Testis (tissue), 2 donors: ENCODE results near the gene CFAP20DC.

Experiments
- POLR2A ChIP-seq: fragments of 450-650 bp; IDR thresholded peaks from one replicate; pipeline ENCODE4 v1.6.1; 2017; ENCODE audit warnings: antibody characterized with exemption, mild to moderate bottlenecking, moderate library complexity
- TF ChIP-seq, protein P1 (sequence below), 3 experiments: fragments of 450-650 bp in 2 of 3; fragments of 200-600 bp in 1 of 3; sonication (generic) in 1 of 3; IDR thresholded peaks; one replicate each; pipeline ENCODE4 v1.5.1; 2016 to 2019; ENCODE audit warnings: antibody characterized with exemption in 3 of 3, mild to moderate bottlenecking in 2 of 3, moderate library complexity in 1 of 3

- TF ChIP-seq, protein P1, sequence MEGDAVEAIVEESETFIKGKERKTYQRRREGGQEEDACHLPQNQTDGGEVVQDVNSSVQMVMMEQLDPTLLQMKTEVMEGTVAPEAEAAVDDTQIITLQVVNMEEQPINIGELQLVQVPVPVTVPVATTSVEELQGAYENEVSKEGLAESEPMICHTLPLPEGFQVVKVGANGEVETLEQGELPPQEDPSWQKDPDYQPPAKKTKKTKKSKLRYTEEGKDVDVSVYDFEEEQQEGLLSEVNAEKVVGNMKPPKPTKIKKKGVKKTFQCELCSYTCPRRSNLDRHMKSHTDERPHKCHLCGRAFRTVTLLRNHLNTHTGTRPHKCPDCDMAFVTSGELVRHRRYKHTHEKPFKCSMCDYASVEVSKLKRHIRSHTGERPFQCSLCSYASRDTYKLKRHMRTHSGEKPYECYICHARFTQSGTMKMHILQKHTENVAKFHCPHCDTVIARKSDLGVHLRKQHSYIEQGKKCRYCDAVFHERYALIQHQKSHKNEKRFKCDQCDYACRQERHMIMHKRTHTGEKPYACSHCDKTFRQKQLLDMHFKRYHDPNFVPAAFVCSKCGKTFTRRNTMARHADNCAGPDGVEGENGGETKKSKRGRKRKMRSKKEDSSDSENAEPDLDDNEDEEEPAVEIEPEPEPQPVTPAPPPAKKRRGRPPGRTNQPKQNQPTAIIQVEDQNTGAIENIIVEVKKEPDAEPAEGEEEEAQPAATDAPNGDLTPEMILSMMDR (IDR thresholded peaks at IDR 0.05), result no peak
- TF ChIP-seq POLR2A, result no peak
Observed at GRCh38 chr3:59093521-59093920, 43.7 kb upstream of the CFAP20DC start.
